NB4 (cell line): ENCODE results near the gene PSMB3.

Experiments used
- CTCF ChIP-seq: IDR thresholded peaks from one replicate; pipeline ENCODE4 v1.5.1; 2012; ENCODE audit warnings: low read depth, low read length
- MAX ChIP-seq: IDR thresholded peaks from 2 replicates; pipeline ENCODE4 v1.6.1; 2011; ENCODE audit warnings: low read depth, low read length
- POLR2A ChIP-seq: IDR thresholded peaks from 2 replicates; pipeline ENCODE4 v1.6.1; 2011; ENCODE audit warnings: mild to moderate bottlenecking; ENCODE audit not compliant: insufficient read length; ENCODE audit errors: extremely low read depth

DNA sequence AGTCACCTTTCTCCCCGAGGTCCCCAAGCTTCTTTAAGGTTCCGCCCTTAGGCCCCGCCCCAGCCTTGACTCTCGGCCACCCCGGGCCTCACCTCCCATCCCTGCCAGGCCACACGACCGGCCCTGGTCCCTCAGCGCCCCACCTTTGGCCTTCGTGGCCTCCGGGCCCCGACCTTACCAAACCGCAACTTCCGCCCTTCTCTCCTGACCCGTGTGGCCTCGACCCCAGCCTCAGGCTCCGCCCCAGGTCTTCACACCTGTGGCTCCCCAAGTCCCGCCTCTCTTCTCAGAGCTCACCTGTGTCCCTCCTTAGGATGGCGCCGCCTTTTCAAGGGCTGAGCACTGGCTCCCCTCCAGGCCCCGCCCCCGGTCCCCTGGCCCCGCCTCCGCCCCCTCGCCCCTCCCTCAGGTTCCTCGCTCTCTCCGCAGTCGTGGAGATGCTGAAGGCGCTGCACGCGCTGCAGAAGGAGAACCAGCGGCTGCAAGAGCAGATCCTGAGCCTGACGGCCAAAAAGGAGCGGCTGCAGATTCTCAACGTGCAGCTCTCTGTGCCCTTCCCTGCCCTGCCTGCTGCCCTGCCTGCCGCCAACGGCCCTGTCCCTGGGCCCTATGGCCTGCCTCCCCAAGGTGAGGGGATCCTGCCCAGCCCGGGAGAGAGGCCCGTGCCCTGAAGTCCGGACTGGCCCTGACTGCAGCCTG is 32.4 kb upstream of the PSMB3 start:
- TF ChIP-seq CTCF, result no peak
- no peak for TF ChIP-seq POLR2A
- no peak for TF ChIP-seq MAX
